ENCODE measurements around the gene HOXA11.

DNA sequence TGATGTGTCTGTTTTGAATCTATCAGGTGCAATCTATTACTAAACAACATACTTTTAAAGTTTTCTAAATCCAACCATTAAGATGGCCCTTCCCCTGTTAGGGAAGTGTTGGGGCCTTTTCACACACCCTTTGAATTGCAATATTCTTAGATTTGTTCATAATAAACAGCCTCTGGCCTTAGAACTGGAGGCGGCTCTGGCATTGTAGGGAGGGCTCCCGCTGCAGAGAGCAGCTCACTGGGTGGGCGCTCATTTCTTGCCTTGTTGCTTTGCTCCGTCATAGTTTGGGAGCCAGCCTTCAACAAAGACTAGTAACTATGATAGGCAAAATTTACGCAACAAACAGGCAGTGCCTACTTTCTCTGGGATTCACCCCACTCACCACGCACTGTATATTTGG is 6.7 kb downstream of the HOXA11 start:
- no peak for TF ChIP-seq CTCF (IDR thresholded peaks at IDR 0.05)
- no peak for TF ChIP-seq POLR2AphosphoS5 (IDR thresholded peaks at IDR 0.05)
